T-cell (primary cell): ENCODE results near the gene FUT2. TPM values are rescaled to one million over a fixed set of nuclear protein-coding genes. Genes with fewer than 3 reads are reported as not detected.
A peak's percentile ranks its signal among the peaks of the same experiment; 100 is the strongest.
"Not testable (repeated sequence)": the region's sequence is repeated elsewhere in the genome, so short reads cannot be mapped to it uniquely, and the experiment has no call there.

Source experiments
- ATAC-seq, 4 experiments: fragments of 200-7000 bp in 3 of 4; fragments of 150-1000 bp in 1 of 4; cut with Tn5 transposase; replicated peaks in 1 of 4; 1 replicate in 3 of 4; 2 replicates in 1 of 4; pipeline ENCODE4 v1.10.0; 2021; ENCODE audit warnings: moderate library complexity in 3 of 4, mild to moderate bottlenecking in 2 of 4, moderate number of reproducible peaks in 1 of 4
- CTCF ChIA-PET, 2 donors: fragments of 300-600 bp; sonication (Branson Sonifier 250); formaldehyde crosslinking; loops; one replicate each; lab custom pipeline; 2022; ENCODE audit warnings: antibody characterized with exemption in 2 of 2; lab: Charles Lee
- POLR2A ChIA-PET, 2 donors: fragments of 300-600 bp; sonication (Branson Sonifier 250); formaldehyde crosslinking; loops; one replicate each; lab custom pipeline; 2022; ENCODE audit warnings: antibody characterized with exemption in 2 of 2; lab: Charles Lee
- DNase-seq, 35 experiments: peaks; one replicate each; pipeline versions ENCODE4 v3.0.0 to v3.0.0-alpha.2; 2013 to 2023
- H3K27ac ChIP-seq: one replicate; pipeline ENCODE4 v1.5.1; 2013; ENCODE audit warnings: low read length
- H3K27me3 ChIP-seq, 2 experiments: replicated peaks in 1 of 2; 1 replicate in 1 of 2; 2 replicates in 1 of 2; pipeline versions ENCODE4 v1.6.1 to v1.7.0; 2013; ENCODE audit warnings: low read length in 1 of 2, mixed read lengths in 1 of 2; ENCODE audit not compliant: control insufficient read depth in 2 of 2, insufficient read depth in 2 of 2; ENCODE audit errors: extremely low read depth in 1 of 2
- H3K36me3 ChIP-seq, 2 donors: 1 replicate in 1 of 2; 2 replicates in 1 of 2; pipeline versions ENCODE4 v1.6.1 to v1.7.0; 2013; ENCODE audit warnings: low read length in 1 of 2; ENCODE audit not compliant: control insufficient read depth in 2 of 2, insufficient read depth in 1 of 2; ENCODE audit errors: extremely low read depth in 1 of 2
- H3K4me1 ChIP-seq, 2 experiments: 1 replicate in 1 of 2; 2 replicates in 1 of 2; pipeline versions ENCODE4 v1.6.1 to v1.7.0; 2013; ENCODE audit warnings: low read length in 2 of 2, mixed read lengths in 1 of 2; ENCODE audit not compliant: insufficient read depth in 2 of 2, control insufficient read depth in 1 of 2; ENCODE audit errors: extremely low read depth in 1 of 2
- H3K4me3 ChIP-seq, 2 donors: 1 replicate in 1 of 2; 2 replicates in 1 of 2; pipeline versions ENCODE4 v1.5.1 to v1.7.0; 2013; ENCODE audit warnings: mild to moderate bottlenecking in 2 of 2, low read length in 1 of 2, moderate library complexity in 1 of 2; ENCODE audit not compliant: control insufficient read depth in 1 of 2; ENCODE audit errors: extremely low read depth in 1 of 2
- H3K9me3 ChIP-seq: 2 replicates; pipeline ENCODE4 v1.7.0; 2013
- H3K27ac Mint-ChIP-seq, 2 donors: one replicate each; pipeline ENCODE4 v1.8.0; 2020 to 2021; ENCODE audit warnings: mild to moderate bottlenecking in 2 of 2, mixed read lengths in 2 of 2
- H3K27me3 Mint-ChIP-seq, 2 donors: one replicate each; pipeline ENCODE4 v1.8.0; 2021 to 2022; ENCODE audit warnings: mixed read lengths in 2 of 2
- H3K36me3 Mint-ChIP-seq: one replicate; pipeline ENCODE4 v1.8.0; 2021; ENCODE audit warnings: mixed read lengths
- H3K4me1 Mint-ChIP-seq, 3 donors: one replicate each; pipeline ENCODE4 v1.8.0; 2020 to 2022; ENCODE audit warnings: mixed read lengths in 3 of 3, mild to moderate bottlenecking in 1 of 3
- H3K4me3 Mint-ChIP-seq, 3 donors: one replicate each; pipeline ENCODE4 v1.8.0; 2020 to 2022; ENCODE audit warnings: mild to moderate bottlenecking in 3 of 3, mixed read lengths in 3 of 3, moderate library complexity in 3 of 3
- H3K9me3 Mint-ChIP-seq, 3 donors: one replicate each; pipeline ENCODE4 v1.8.0; 2020 to 2022; ENCODE audit warnings: mixed read lengths in 3 of 3
- WGBS: methylation state at CpG from one replicate; pipeline ENCODE4 v1.1.5; 2013; ENCODE audit warnings: missing lambda C conversion rate; ENCODE audit not compliant: insufficient coverage; 5-methylcytosine and 5-hydroxymethylcytosine counted together
- total RNA-seq, 35 experiments: library from RNA in 6 of 35; stranded (reverse) in 6 of 35; fragments of 120-200 nt in 1 of 35; gene quantifications; one replicate each; pipeline versions ENCODE4 v1.2.1 to v1.2.4 and lab custom pipeline; 2013 to 2026

FUT2 gene
- total RNA-seq, 5 donors from 2014 or later (not counting 1 experiment from before 2014, with no cell fraction given) = 0.16 TPM; not detected in 4

DNA sequence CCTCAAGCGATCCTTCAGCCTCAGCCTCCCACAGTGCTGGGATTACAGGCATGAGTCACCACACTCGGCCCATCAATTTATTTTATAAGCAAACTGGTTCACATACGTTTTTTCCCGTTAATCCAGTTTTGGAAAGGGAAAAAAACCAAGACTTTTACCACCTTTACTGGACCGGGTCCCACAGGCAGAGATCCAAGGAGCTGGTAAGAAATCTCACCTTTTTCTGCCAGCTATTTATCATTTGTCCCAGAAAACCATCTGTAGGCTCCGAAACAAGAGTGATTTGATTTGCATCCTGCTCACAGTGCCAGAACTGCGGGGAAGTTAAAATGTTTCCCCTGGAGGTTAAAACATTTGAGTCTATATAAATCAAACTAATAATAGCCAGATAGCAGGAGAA is 6.3 kb upstream of the FUT2 start:
- Mint-ChIP-seq H3K4me1 (no peaks in the 10 kb centered on the region), H3K4me3 (no peak overlapping the region), H3K36me3 (peaks cover 3% of the 10 kb centered on the region), H3K9me3 (no peaks in the 10 kb centered on the region), H3K27ac (no peak overlapping the region), H3K27me3 (no peaks in the 10 kb centered on the region)
- WGBS = 90% methylated on average over 2 of the region's 7 CpGs
- H3K27ac ChIP-seq = no peak overlapping the region
- CTCF ChIA-PET = no interaction called here
- no peaks in the 10 kb centered on the region for H3K4me1 ChIP-seq
- no peaks in the 10 kb centered on the region for H3K36me3 ChIP-seq
- no peak for DNase-seq
- POLR2A ChIA-PET = no interaction called here
- no peak for ATAC-seq
- H3K4me3 ChIP-seq = no peak overlapping the region
- H3K27me3 ChIP-seq = no peaks in the 10 kb centered on the region
- H3K9me3 ChIP-seq = no peaks in the 10 kb centered on the region

DNA sequence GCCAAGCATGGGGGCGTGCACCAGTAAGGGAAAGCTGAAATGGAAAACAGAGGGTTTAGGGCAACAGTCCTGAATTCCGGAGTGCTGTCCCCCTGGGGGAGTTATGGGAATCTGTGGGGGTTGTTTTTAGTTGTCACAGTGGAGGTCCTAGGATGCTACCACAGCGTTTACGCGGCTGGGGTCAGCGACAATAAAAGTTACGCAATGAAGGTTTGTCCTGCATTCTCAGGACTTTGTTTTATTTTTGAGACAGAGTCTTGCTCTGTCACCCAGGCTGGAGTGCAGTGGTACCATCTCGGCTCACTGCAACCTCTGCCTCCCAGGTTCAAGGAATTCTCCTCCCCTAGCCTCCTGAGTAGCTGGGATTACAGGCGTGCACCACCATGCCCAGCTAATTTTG is 2.1 kb upstream of the FUT2 start:
- WGBS = 95% methylated on average over 7 of the region's 9 CpGs
- ATAC-seq, POLR2A ChIA-PET, H3K9me3 Mint-ChIP-seq, H3K9me3 ChIP-seq, H3K27ac ChIP-seq, H3K36me3 ChIP-seq, H3K36me3 Mint-ChIP-seq, H3K27ac Mint-ChIP-seq, DNase-seq, H3K4me3 ChIP-seq, H3K4me3 Mint-ChIP-seq: not testable (repeated sequence)
- Mint-ChIP-seq H3K27me3 (peaks cover 3 to 16% of the 10 kb centered on the region in 2 donors), H3K4me1 (peaks cover 12 to 13% (median 13%) of the 10 kb centered on the region in 3 donors)
- CTCF ChIA-PET = interaction anchor here in 1 of 2 donors (0.6 kb wide), 1 partner anchor 152 kb away, joined by 3 read pairs; no protein-coding TSS in a partner anchor
- H3K4me1 ChIP-seq = peaks cover 0 to 11% of the 10 kb centered on the region in 2 experiments
- H3K27me3 ChIP-seq = peaks cover 0 to 30% of the 10 kb centered on the region in 2 experiments

DNA sequence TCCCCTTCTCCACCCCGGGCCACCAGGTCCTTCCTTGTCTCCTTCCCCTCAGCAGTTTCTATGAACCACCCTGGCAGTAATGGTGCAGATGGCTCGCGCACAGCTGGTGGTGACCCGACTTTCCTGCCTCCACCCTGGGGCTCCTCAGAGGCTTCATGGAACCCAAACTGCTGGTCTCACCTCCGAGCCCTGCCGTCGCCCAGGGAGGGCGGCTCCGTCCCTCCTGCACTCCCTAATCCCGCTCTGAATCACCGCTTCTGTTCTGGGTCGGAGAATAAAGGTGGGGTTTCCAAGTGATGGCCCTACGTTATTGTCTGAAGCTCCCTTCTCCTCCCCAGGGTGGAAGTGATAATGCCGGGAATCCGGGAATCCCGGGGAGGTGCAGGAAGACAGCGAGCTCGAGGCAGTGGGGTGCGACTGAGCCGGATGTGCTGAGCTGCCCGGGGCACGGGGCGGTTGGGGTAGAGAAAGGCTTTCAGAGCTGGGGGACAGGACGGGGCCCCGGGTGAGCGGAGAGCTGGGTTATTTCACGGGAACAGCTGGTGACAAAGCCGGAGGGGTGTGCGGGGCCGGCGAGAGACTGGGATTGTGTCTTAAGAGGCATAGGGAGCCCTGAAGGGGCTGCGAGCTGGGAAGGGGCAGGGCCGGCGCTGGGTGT is 711 bp downstream of the FUT2 start:
- Histone ChIP-seq H3K9me3 (no peaks in the 10 kb centered on the region), H3K36me3 (peaks cover 0 to 2% of the 10 kb centered on the region in 2 donors), H3K4me1 (peaks cover 0 to 11% of the 10 kb centered on the region in 2 experiments), H3K4me3 (peak overlapping the region in 1 of 2 donors; percentile 44), H3K27ac (no peak overlapping the region), H3K27me3 (peaks cover 0 to 35% of the 10 kb centered on the region in 2 experiments)
- DNase-seq (peak in 3 of 35 experiments; percentile 22 to 31 (median 23)), ATAC-seq (peak; percentile 76 to 83 (median 82))
- Mint-ChIP-seq H3K27me3 (peaks cover 3 to 17% of the 10 kb centered on the region in 2 donors), H3K9me3 (no peaks in the 10 kb centered on the region), H3K27ac (peak overlapping the region in 1 of 2 donors; percentile 65), H3K4me1 (peaks cover 12 to 13% (median 13%) of the 10 kb centered on the region in 3 donors), H3K4me3 (peak overlapping the region; percentile 53 to 68 (median 60)), H3K36me3 (peaks cover 12% of the 10 kb centered on the region)
- WGBS = 10% methylated on average over 29 of the region's 34 CpGs
- ChIA-PET CTCF (interaction anchor here (0.6 to 0.7 kb wide), 2 partner anchors 46 to 322 kb away, joined by 3 read pairs; no protein-coding TSS in a partner anchor), POLR2A (no interaction called here)

DNA sequence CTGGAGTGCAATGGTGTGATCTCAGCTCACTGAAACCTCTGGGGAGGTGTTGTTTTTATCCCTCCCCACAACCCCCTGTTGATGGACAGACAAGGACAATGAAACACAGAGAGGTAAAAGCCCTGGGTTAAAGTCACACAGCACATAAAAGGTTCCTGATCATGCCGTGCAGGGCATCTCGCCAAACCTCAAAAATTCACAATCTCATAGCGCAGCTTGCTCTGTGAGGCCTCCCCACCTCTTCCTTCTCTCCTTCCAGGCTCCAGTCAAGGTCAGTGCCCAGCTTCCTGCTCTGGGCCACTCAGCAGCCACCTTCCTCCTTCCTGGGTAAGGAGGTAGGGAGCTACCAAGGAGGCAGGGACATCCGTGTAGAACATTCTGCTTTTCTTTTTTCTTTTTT is 2.3 kb downstream of the FUT2 start:
- Mint-ChIP-seq H3K4me1 (peaks cover 12 to 13% (median 13%) of the 10 kb centered on the region in 3 donors), H3K27ac (no peak overlapping the region), H3K9me3 (no peaks in the 10 kb centered on the region), H3K36me3 (peaks cover 21% of the 10 kb centered on the region), H3K4me3 (peak overlapping the region in 1 of 3 donors; percentile 26), H3K27me3 (peaks cover 3 to 17% of the 10 kb centered on the region in 2 donors)
- Histone ChIP-seq H3K9me3 (no peaks in the 10 kb centered on the region), H3K4me3 (no peak overlapping the region), H3K36me3 (peaks cover 0 to 3% of the 10 kb centered on the region in 2 donors), H3K27ac (no peak overlapping the region), H3K27me3 (peaks cover 0 to 36% of the 10 kb centered on the region in 2 experiments), H3K4me1 (peaks cover 0 to 11% of the 10 kb centered on the region in 2 experiments)
- WGBS = no CpG with 5 or more reads among the region's 4 CpGs
- ChIA-PET CTCF (no interaction called here), POLR2A (interaction anchor here (0.6 to 0.7 kb wide), 2 partner anchors 16 to 58 kb away, joined by 6 to 8 read pairs; no protein-coding TSS in a partner anchor)
- DNase-seq (no peak), ATAC-seq (no peak)

DNA sequence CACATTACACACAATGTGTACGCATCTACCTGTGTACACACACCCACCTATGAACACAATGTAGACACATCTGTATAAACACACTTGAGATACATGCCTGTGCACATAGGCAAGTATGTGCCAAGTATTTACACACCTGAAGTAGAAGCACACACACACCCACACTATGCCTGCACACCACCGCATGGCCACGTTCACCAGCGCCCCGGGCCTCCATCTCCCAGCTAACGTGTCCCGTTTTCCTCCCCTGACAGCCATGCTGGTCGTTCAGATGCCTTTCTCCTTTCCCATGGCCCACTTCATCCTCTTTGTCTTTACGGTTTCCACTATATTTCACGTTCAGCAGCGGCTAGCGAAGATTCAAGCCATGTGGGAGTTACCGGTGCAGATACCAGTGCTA is 6.9 kb downstream of the FUT2 start:
- WGBS = 95% methylated on average over 12 of the region's 13 CpGs
- CTCF ChIA-PET = no interaction called here
- peaks cover 42% of the 10 kb centered on the region for H3K36me3 Mint-ChIP-seq

DNA sequence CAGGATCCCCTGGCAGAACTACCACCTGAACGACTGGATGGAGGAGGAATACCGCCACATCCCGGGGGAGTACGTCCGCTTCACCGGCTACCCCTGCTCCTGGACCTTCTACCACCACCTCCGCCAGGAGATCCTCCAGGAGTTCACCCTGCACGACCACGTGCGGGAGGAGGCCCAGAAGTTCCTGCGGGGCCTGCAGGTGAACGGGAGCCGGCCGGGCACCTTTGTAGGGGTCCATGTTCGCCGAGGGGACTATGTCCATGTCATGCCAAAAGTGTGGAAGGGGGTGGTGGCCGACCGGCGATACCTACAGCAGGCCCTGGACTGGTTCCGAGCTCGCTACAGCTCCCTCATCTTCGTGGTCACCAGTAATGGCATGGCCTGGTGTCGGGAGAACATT is 7.5 kb downstream of the FUT2 start:
- Histone ChIP-seq H3K27me3 (peaks cover 0 to 7% of the 10 kb centered on the region in 2 experiments), H3K36me3 (peaks cover 3 to 6% of the 10 kb centered on the region in 2 donors), H3K4me3 (no peak overlapping the region), H3K27ac (no peak overlapping the region), H3K9me3 (no peaks in the 10 kb centered on the region), H3K4me1 (no peaks in the 10 kb centered on the region)
- no peak overlapping the region for H3K27ac Mint-ChIP-seq
- DNase-seq = no peak
- peaks cover 42% of the 10 kb centered on the region for H3K36me3 Mint-ChIP-seq
- no peak overlapping the region for H3K4me3 Mint-ChIP-seq
- POLR2A ChIA-PET = no interaction called here
- ATAC-seq = no peak
- H3K9me3 Mint-ChIP-seq = no peaks in the 10 kb centered on the region
- 96% methylated on average over 11 of the region's 23 CpGs for WGBS
- peaks cover 0 to 5% (median 0%) of the 10 kb centered on the region in 3 donors for H3K4me1 Mint-ChIP-seq
- H3K27me3 Mint-ChIP-seq = peaks cover 0 to 3% of the 10 kb centered on the region in 2 donors
- CTCF ChIA-PET = no interaction called here

More for the DNA sequence above, 6.9 kb downstream of the FUT2 start:
- Histone ChIP-seq H3K27ac (no peak overlapping the region), H3K4me3 (no peak overlapping the region), H3K9me3 (no peaks in the 10 kb centered on the region), H3K27me3 (peaks cover 0 to 13% of the 10 kb centered on the region in 2 experiments), H3K36me3 (peaks cover 3 to 6% of the 10 kb centered on the region in 2 donors), H3K4me1 (no peaks in the 10 kb centered on the region)
- Mint-ChIP-seq H3K4me3 (no peak overlapping the region), H3K9me3 (no peaks in the 10 kb centered on the region), H3K4me1 (peaks cover 0 to 3% (median 0%) of the 10 kb centered on the region in 3 donors), H3K27me3 (peaks cover 0 to 6% of the 10 kb centered on the region in 2 donors), H3K27ac (no peak overlapping the region)
- POLR2A ChIA-PET = no interaction called here
- DNase-seq (no peak), ATAC-seq (no peak)
